G401.6 (cell line): ENCODE results near the gene MYO16.

ENCODE experiments used
- FAIRE-seq: peaks from 2 replicates; lab custom pipeline; 2012; peaks lifted over from hg19 to GRCh38; lab: Jason Lieb, UNC

The MYO16 gene

GRCh38 chr13:108812165-108812564 is 182.8 kb downstream of the MYO16 start:
- FAIRE-seq = no peak

DNA sequence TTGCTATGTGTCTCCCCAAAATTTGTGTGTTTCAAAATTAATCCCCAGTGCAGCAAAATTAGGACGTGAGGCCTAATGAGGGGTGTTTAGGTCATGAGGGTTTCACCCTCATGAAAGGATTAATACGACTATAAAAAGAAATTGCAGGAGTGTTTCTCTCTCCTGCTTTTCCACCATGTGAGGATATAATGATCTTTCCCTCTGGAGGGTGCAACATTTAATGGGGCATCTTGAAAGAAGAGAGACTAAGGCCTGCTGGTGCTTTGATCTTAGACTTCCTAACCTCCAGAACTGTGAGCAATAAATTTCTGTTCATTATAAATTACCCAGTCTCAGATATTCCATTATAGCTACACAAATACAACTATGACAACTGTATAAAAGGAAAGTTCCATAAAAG is 183.2 kb downstream of the MYO16 start:
- FAIRE-seq = no peak

- no peak for FAIRE-seq
Observed at GRCh38 chr13:108813587-108814170, 184.3 kb downstream of the MYO16 start.

GRCh38 chr13:108816375-108816774 is 187.0 kb downstream of the MYO16 start:
- FAIRE-seq = no peak

DNA sequence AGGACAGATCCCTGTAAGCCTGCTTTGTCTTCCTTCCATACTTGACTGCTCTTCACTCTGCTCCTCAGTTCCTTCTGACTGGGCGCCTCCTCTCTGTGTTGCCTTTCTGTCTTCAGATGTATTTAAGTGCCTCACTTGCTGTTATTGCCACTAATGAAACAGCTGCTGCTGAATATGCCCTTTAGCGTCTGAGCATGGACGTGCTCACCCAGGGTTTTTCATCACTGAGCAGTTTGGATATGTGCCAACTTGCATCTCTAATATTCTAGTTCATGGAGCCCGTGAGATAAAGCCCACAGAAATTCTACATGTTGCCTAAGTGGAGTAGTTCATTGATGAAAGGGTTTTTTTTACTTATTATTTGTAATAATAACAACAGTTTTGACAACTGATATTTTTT is 198.2 kb downstream of the MYO16 start:
- FAIRE-seq = no peak

- FAIRE-seq = no peak
Observed at GRCh38 chr13:108828086-108828815, 198.8 kb downstream of the MYO16 start.

GRCh38 chr13:108830916-108831315 is 201.5 kb downstream of the MYO16 start:
- no peak for FAIRE-seq

- no peak for FAIRE-seq
Observed at GRCh38 chr13:108833531-108833930, 204.1 kb downstream of the MYO16 start.

- no peak for FAIRE-seq
Observed at GRCh38 chr13:108834193-108834592, 204.8 kb downstream of the MYO16 start.

- no peak for FAIRE-seq
Observed at GRCh38 chr13:108835083-108835482, 205.7 kb downstream of the MYO16 start.

DNA sequence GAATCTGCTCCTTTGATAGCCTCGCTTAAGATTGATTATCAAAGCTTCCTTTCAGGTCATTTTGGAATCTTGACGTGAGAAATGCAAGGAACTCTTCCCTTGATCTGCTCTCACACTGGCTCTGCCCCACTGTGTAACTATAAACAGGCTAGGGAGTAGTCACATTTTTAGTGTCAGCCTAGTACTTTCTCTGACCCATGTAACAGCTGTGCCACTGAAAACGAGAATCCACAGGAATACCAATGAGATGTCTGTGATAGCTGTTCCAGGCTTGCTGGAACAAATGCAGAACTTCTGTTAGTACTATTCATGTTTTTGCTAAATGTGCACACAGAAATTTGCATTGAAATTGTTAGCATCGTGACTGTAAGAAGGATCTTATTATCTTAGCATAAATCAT is 221.3 kb downstream of the MYO16 start:
- no peak for FAIRE-seq

- FAIRE-seq = no peak
Observed at GRCh38 chr13:108851660-108852059, 222.2 kb downstream of the MYO16 start.

GRCh38 chr13:108853031-108853430 is 223.6 kb downstream of the MYO16 start:
- FAIRE-seq = no peak

- FAIRE-seq = no peak
Observed at GRCh38 chr13:108855737-108856387, 226.5 kb downstream of the MYO16 start.

DNA sequence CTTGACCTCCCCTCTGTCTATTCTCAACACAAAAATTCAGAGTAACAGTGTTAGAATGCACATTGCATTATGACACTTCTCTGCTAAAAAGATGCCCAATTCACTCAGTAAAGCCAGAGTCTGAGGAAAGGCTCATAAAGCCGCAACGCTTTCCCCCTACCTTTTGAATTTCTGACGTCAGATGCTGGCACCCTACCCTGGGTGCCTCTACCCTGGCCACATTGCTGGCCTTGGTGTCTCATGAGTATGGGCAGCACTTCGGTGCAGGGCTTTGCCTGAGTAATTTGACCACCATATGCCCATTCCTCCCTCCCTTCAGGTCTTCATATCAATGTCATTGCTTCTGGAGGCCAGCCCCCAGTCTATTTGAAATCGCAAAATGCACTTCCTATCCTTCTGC is 229.3 kb downstream of the MYO16 start:
- FAIRE-seq = no peak

DNA sequence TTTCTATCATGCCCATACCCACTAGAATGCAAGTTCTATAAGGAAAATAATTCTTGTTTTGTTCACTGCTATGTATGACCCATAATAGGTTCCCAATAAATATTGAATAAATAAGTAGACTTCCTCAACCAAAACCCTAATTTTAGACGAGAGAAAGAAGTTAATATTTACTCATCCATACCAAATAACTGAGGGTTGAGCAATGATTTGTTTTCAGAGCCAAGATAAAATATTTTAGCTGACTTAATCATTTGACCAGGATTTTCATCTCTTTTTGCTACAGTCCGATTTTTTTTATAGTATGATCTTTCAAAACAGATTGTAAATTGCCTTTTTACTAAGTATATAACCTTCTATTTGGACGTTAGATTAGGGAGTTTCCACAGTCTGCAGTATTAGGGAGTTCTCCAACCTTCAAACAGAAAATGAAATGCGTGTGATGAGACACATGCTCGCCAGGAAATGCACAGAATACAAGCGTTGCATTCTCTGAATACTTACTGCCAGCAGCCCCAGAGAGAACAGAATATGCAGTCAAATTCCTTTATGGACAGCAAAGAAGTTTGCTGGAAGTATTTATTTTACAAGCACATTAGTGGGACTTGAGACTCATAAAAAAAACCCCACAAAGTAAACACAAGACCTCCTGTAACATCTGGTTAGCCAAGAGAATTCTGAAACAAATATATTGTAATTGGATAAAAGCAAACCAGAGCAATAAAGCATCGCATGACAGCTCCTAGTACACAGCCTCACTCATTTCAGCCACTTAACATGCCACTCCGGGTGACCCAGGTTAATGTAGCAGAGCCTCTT is 230.0 kb downstream of the MYO16 start:
- no peak for FAIRE-seq

DNA sequence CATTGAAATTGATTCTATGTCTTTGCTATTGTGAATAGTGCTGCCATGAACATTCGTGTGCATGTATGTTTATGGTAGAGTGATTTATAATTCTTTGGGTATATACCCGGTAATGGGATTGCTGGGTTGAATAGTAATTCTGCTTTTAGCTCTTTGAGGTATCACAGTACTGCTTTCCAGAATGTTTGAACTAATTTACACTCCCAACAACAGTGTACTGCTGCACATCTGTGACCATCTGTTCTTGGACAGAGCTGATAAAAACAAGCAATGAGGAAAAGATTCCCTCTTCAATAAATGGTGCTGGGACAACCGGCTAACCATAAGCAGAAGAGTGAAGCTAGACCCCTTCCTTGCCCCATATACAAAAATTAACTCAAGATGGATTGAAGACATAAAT is 231.0 kb downstream of the MYO16 start:
- FAIRE-seq = no peak

DNA sequence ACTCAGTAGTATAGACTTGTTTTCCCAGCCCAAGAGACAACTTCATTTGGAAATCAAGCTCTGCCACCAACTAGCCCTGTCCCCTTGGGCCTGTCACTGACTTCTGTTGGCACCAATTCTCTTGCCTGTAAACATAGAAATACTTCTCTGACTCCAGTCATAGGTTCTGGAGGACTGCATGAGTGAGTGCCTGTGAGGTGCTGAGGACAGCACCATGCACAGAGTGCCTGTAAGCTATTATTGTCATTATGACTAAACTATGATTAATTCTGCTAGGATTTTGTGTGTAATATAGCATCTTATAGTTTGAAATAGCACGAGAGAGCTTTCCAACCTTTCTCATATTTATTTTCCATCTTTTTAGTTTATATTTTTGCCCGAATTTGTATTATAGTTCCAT is 247.9 kb downstream of the MYO16 start:
- FAIRE-seq = no peak

DNA sequence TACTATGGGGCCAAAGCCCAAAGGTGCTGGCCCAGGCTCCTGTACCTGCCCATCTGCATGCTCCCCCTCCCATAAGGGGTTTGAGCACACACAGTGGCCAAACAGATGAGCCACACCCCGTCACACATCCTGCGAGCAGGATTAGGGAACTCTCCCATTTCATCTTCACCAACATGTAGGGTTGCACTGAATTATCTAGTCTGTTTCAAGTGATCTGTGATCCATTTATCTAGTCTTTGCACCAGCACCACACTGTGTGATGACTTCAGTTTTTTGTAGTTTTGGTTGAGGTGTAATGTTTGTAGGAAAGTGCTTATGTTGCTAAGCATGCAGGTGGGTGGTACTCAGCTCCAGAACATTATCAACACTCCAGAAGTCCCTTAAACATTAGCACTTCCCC is 249.3 kb downstream of the MYO16 start:
- no peak for FAIRE-seq

GRCh38 chr13:108889324-108889984 is 260.0 kb downstream of the MYO16 start:
- no peak for FAIRE-seq

DNA sequence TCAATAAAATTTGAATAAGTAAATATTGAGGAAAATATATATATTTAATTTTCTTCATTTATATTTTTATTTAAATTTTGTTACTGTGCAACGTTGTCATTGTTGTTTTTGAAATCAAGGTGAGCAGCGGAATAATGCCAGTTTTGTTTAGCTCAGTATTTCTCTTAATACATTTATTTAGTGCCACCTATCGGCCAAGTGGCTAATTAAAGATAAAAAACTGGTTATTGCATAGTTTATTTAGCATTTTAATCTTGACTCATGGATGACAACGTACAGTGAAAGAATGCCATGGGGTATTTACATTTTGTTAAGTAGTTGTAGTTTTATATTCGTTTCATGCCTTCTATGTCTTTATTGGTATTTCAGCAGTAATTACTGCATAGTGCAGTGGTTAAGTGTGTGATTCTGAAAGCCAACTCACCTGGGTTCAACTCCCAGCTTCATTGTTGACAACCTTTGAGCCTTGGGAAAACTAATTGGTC is 265.9 kb downstream of the MYO16 start:
- FAIRE-seq = peak; percentile 92

DNA sequence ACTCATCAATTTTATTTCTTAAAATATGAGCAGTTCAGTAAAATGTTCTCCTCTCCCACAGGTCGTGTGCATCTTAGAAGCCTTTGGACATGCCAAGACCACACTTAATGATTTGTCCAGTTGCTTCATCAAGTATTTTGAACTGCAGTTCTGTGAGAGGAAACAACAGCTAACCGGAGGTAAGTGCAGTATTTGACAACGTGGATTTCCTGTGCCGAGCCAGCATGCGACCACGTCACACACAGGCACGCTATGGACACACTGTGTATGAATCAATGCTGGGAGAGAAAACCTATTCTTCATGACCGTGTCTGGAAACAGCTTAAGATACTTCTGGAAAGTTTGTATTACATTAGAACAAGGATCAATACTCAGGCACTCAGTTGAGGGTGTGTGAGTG is 268.5 kb downstream of the MYO16 start:
- FAIRE-seq = no peak
